ENCODE results near the gene PSMA7.

The PSMA7 gene

GRCh38 chr20:62143081-62143956 is at the start of gene PSMA7, which contains the start of gene SS18L1:
Gene PSMA7 (minus strand): TSS chr20:62143394. CDS start chr20:62143303, 91 bp downstream.
Gene SS18L1 (plus strand): TSS chr20:62143769. CDS start chr20:62143821, 52 bp downstream.
- DNase-seq = peak; percentile 89

DNA sequence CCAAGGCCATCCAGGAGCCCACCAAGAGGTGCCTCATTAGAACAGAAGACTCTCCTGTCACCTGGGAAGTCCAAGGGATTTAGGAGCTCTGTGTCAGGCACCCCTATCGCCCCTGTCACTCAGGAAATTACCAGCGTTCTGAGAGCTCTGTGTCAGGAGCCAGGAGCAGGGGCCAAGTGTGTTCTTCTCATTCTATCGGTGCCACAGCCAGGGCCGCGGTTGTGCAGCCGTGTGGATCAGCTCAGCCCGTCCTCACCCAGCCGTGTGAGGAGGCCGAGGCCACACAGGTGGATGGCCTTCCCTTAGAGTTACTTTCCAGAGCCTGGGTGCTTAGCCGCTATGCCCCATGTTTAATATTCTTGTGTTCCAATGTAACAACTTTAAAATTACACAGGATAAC is 49.4 kb upstream of the PSMA7 start:
- no peak for DNase-seq

DNA sequence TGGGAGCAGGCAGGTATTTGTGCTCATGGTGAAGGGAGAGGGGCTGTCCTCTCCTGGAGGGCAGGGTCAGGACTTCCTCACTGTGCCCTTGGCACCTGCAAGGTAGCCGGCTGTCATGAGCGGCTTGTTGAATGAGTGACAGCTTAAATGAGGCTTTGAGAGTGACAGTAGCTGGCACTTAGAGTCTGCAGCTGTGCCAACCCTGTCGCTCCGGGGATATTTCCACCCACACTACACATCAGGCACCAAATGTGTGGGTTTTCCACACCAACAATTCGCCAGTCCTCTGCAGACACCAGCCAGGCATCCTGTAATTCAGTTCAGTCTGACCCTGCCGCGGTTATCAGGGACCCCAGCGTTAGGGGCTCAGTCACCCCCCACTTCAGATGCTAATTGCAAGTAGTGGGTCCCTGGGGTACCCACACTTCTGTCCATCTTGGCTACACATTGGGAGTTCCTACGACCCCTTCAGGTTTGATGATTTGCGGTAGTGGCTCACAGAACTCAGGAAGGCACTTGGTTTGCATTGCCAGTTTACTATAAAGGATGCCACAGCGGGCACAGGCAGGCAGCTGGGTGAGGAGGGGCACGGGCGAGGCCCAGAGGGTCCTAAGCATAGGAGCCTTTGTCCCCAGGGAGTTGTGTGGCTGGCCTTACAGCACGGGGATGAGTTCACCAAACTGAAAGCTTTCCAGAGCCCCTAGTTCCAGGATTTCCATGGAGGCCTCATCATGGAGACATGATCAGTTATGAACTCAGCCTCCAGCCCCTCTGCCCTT is 48.8 kb upstream of the PSMA7 start:
- DNase-seq = no peak

- DNase-seq = no peak
These were observed 47.6 kb upstream of the PSMA7 start for GRCh38 chr20:62190639-62191411.

GRCh38 chr20:62186887-62187866 is 44.0 kb upstream of the PSMA7 start:
- no peak for DNase-seq

GRCh38 chr20:62186096-62186426 is 42.9 kb upstream of the PSMA7 start:
- DNase-seq = no peak

- no peak for DNase-seq
These were observed 40.4 kb upstream of the PSMA7 start for GRCh38 chr20:62183426-62184142.

- peak; percentile 90 for DNase-seq
These were observed 39.6 kb upstream of the PSMA7 start, which contains the start of gene MTG2 for GRCh38 chr20:62182469-62183425. Gene MTG2 (plus strand): TSS chr20:62183028. CDS start chr20:62193421, 10,393 bp downstream.

- DNase-seq = no peak
These were observed 38.6 kb upstream of the PSMA7 start for GRCh38 chr20:62181808-62182207.

- no peak for DNase-seq
These were observed 35.9 kb upstream of the PSMA7 start for GRCh38 chr20:62179162-62179504.

- no peak for DNase-seq
These were observed 35.3 kb upstream of the PSMA7 start for GRCh38 chr20:62178316-62179161.

- DNase-seq = no peak
These were observed 34.1 kb upstream of the PSMA7 start for GRCh38 chr20:62177307-62177706.

GRCh38 chr20:62176866-62177265 is 33.7 kb upstream of the PSMA7 start:
- DNase-seq = no peak

DNA sequence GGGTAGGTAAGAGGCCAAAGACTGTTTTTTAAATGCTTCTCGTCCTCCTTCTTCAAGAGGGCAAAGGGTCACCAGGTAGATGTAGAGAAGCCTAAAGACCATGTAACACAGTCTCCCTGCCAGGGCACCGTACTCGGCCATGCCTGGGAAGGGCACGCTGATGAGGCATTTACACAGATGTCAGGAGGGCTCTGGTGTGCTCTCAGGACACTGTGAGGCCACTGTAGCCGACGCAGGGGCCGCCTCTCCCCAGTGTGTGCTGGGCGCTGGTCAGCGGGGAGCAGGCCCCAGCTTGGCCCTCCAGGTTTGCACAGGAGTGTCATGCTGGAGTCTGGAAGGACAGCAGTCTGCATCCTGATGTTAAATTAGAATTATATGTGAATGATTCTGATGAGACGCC is 32.5 kb upstream of the PSMA7 start:
- DNase-seq = no peak

GRCh38 chr20:62174870-62175624 is 31.9 kb upstream of the PSMA7 start:
- no peak for DNase-seq

- DNase-seq = no peak
These were observed 31.0 kb upstream of the PSMA7 start for GRCh38 chr20:62174021-62174804.

DNA sequence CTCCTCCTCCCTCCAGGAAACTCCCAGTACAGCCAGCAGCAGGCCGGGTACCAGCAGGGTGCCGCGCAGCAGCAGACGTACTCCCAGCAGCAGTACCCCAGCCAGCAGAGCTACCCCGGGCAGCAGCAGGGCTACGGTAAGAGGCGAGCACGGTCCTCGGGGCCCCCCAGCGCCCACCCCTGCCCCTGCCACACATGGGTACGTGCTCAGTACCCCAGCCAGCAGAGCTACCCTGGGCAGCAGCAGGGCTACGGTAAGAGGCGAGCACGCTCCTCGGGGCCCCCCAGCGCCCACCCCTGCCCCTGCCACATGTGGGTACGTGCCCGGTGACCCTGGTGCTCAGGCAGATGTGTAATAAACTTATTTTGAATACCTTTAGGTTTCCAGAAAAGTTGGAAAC is 29.5 kb upstream of the PSMA7 start:
- no peak for DNase-seq
